HCT116 (cell line): ENCODE data around the gene MORN1. TPM values are rescaled to one million over a fixed set of nuclear protein-coding genes. Genes with fewer than 3 reads are reported as not detected.

ENCODE experiments used
- ATAC-seq: fragments of 200-7000 bp; cut with Tn5 transposase; 2 replicates; pipeline ENCODE4 v1.9.1; 2020; ENCODE audit warnings: mild to moderate bottlenecking, moderate library complexity
- BruUV-seq: library from RNA; stranded (reverse); fragments of 400-500 nt; replicated peaks from 2 replicates; lab custom pipeline; 2021; lab: Mats Ljungman, UMichigan
- CTCF ChIA-PET: fragments of 300-600 bp; sonication (Branson Sonifier 250); formaldehyde crosslinking; loops from one replicate; lab custom pipeline; 2021; ENCODE audit warnings: antibody characterized with exemption; lab: Charles Lee
- POLR2A ChIA-PET: fragments of 300-600, 350-600 bp; sonication (Branson Sonifier 250); formaldehyde crosslinking; loops from one replicate; lab custom pipeline; 2021; ENCODE audit warnings: antibody characterized with exemption; lab: Charles Lee
- RAD21 ChIA-PET, 2 experiments: fragments of 300-600 bp; sonication (Branson Sonifier 250); formaldehyde crosslinking; loops; one replicate each; lab custom pipeline; 2023; ENCODE audit warnings: low total read pairs in 2 of 2; ENCODE audit not compliant: uncharacterized antibody in 2 of 2, unreplicated experiment in 2 of 2, low non-redundant PET in 1 of 2; lab: Charles Lee
- DNase-seq: peaks from one replicate; pipeline ENCODE4 v3.0.0-alpha.2; 2010; ENCODE audit warnings: low read depth, low spot score
- H2AFZ ChIP-seq: fragments of 200-600 bp; shearing (Covaris generic), sonication (generic); 2 replicates; pipeline ENCODE4 v1.6.1; 2017; ENCODE audit warnings: low read depth, mixed run types, mixed read lengths, antibody characterized with exemption, low read length; ENCODE audit not compliant: poor library complexity, severe bottlenecking
- H3K27ac ChIP-seq: 2 replicates; pipeline ENCODE4 v1.5.1; 2012; ENCODE audit warnings: low read depth, low read length
- H3K27me3 ChIP-seq: fragments of 200-600 bp; sonication (generic); 2 replicates; pipeline ENCODE4 v1.6.1; 2016; ENCODE audit warnings: mixed run types, low read length, mixed read lengths; ENCODE audit not compliant: insufficient read depth
- H3K36me3 ChIP-seq, 2 experiments: fragments of 200-500 bp in 1 of 2; fragments of 200-600 bp in 1 of 2; sonication (Bioruptor generic) in 1 of 2; sonication (generic) in 1 of 2; 2 replicates each; pipeline versions ENCODE4 v1.5.1 to v1.6.1; 2014 to 2016; ENCODE audit warnings: low read length in 2 of 2, inconsistent platforms in 1 of 2, mixed read lengths in 1 of 2, mixed run types in 1 of 2; ENCODE audit not compliant: insufficient read depth in 2 of 2, control insufficient read depth in 1 of 2
- H3K4me1 ChIP-seq, 2 experiments: fragments of 200-600 bp in 1 of 2; sonication (generic) in 1 of 2; 2 replicates each; pipeline versions ENCODE4 v1.5.1 to v1.6.1; 2012 to 2017; ENCODE audit warnings: low read length in 2 of 2, inconsistent platforms in 1 of 2, mild to moderate bottlenecking in 1 of 2, mixed read lengths in 1 of 2, mixed run types in 1 of 2, moderate library complexity in 1 of 2; ENCODE audit not compliant: insufficient read depth in 2 of 2, control insufficient read depth in 1 of 2
- H3K4me2 ChIP-seq: fragments of 200-600 bp; sonication (generic); 2 replicates; pipeline ENCODE4 v1.6.1; 2017; ENCODE audit warnings: mixed run types, low read length, mixed read lengths
- H3K4me3 ChIP-seq, 2 experiments: fragments of 200-600 bp in 1 of 2; sonication (generic) in 1 of 2; replicated peaks in 1 of 2; 2 replicates each; pipeline ENCODE4 v1.5.1; 2011 to 2016; ENCODE audit warnings: low read length in 2 of 2, control low read depth in 1 of 2, low read depth in 1 of 2, mild to moderate bottlenecking in 1 of 2, mixed read lengths in 1 of 2, mixed run types in 1 of 2
- H3K79me2 ChIP-seq: fragments of 200-600 bp; sonication (generic); 2 replicates; pipeline ENCODE4 v1.6.1; 2017; ENCODE audit warnings: mild to moderate bottlenecking, mixed run types, low read length, moderate library complexity, mixed read lengths; ENCODE audit not compliant: insufficient read depth
- H3K9ac ChIP-seq: fragments of 200-600 bp; sonication (generic); 2 replicates; pipeline ENCODE4 v1.6.1; 2016; ENCODE audit warnings: low read length, mixed read lengths
- H3K9me2 ChIP-seq: fragments of 200-600 bp; sonication (generic), shearing (Covaris generic); 2 replicates; pipeline ENCODE4 v1.6.1; 2017; ENCODE audit warnings: mixed run types, mild to moderate bottlenecking, moderate library complexity; ENCODE audit not compliant: insufficient read depth
- H3K9me3 ChIP-seq, 2 experiments: fragments of 200-500 bp in 1 of 2; fragments of 200-600 bp in 1 of 2; sonication (Bioruptor generic) in 1 of 2; sonication (generic) in 1 of 2; 2 replicates each; pipeline ENCODE4 v1.6.1; 2014 to 2017; ENCODE audit warnings: low read length in 2 of 2, mixed read lengths in 2 of 2, inconsistent platforms in 1 of 2, low read depth in 1 of 2, mild to moderate bottlenecking in 1 of 2, mixed run types in 1 of 2, moderate library complexity in 1 of 2; ENCODE audit not compliant: control insufficient read depth in 1 of 2, insufficient read depth in 1 of 2
- H4K20me1 ChIP-seq: fragments of 200-600 bp; sonication (generic), shearing (Covaris generic); 2 replicates; pipeline ENCODE4 v1.6.1; 2017; ENCODE audit warnings: mixed run types, mild to moderate bottlenecking, moderate library complexity; ENCODE audit not compliant: insufficient read depth
- CBX3 ChIP-seq: IDR thresholded peaks from 2 replicates; pipeline ENCODE4 v1.6.1; 2012; ENCODE audit warnings: low read depth
- EGR1 ChIP-seq: IDR thresholded peaks from 2 replicates; pipeline ENCODE4 v1.6.1; 2012; ENCODE audit warnings: low read depth
- EZH2 ChIP-seq: fragments of 200-600 bp; sonication (generic); IDR thresholded peaks from 2 replicates; pipeline ENCODE4 v1.6.1; 2017; ENCODE audit warnings: antibody characterized with exemption, mixed run types
- EZH2phosphoT487 ChIP-seq: fragments of 200-600 bp; IDR thresholded peaks from 2 replicates; pipeline ENCODE4 v1.6.1; 2018; ENCODE audit warnings: antibody characterized with exemption, borderline replicate concordance
- JUND ChIP-seq: IDR thresholded peaks from 2 replicates; pipeline ENCODE4 v1.6.1; 2012
- POLR2A ChIP-seq: IDR thresholded peaks from 2 replicates; pipeline ENCODE4 v1.7.0; 2011; ENCODE audit warnings: borderline replicate concordance; ENCODE audit not compliant: insufficient read depth, insufficient read length; ENCODE audit errors: extremely low read depth
- POLR2AphosphoS5 ChIP-seq: IDR thresholded peaks from 2 replicates; pipeline ENCODE4 v1.6.1; 2011; ENCODE audit warnings: mild to moderate bottlenecking, low read depth, low read length, moderate library complexity
- RAD21 ChIP-seq: IDR thresholded peaks from 2 replicates; pipeline ENCODE4 v1.6.1; 2012; ENCODE audit warnings: low read depth, mild to moderate bottlenecking
- YY1 ChIP-seq: IDR thresholded peaks from 2 replicates; pipeline ENCODE4 v1.6.1; 2011; ENCODE audit warnings: low read length, low read depth, moderate library complexity, mild to moderate bottlenecking; ENCODE audit not compliant: insufficient replicate concordance; ENCODE audit errors: extremely low read depth
- intact Hi-C: fragments of 100-400 bp; cut with micrococcal nuclease; formaldehyde crosslinking; loops from 2 replicates; pipeline ENCODE4 v1.10.0; 2022
- total RNA-seq: library from RNA; stranded (reverse); gene quantifications from one replicate; pipeline ENCODE4 v1.2.1, GENCODE V29; 2021; ENCODE audit not compliant: unreplicated experiment
- TF ChIP-seq, protein P1 (sequence below): IDR thresholded peaks from 2 replicates; pipeline ENCODE4 v1.6.1; 2012; ENCODE audit warnings: low read depth
- TF ChIP-seq, protein P2 (sequence below), 3 experiments: fragments of 200-600 bp in 1 of 3; sonication (generic) in 1 of 3; IDR thresholded peaks in 2 of 3; conservative IDR thresholded peaks in 1 of 3; 2 replicates each; pipeline ENCODE4 v1.5.1; 2012 to 2017; ENCODE audit warnings: low read depth in 2 of 3, low read length in 2 of 3, antibody characterized with exemption in 1 of 3, borderline replicate concordance in 1 of 3, control low read depth in 1 of 3, mild to moderate bottlenecking in 1 of 3, mixed read lengths in 1 of 3, mixed run types in 1 of 3, moderate library complexity in 1 of 3; ENCODE audit not compliant: insufficient read depth in 1 of 3

Gene MORN1
- total RNA-seq, 1 experiment from 2014 or later = 21.4 TPM

GRCh38 chr1:2384130-2384860, 7.1 kb downstream of the MORN1 start:
- Histone ChIP-seq H3K9ac (no peak overlapping the region), H3K4me1 (0 out of 4 replicates have a peak, but pooled peaks cover 0 to 6% of the 10 kb centered on the region in 2 experiments), H3K79me2 (0 out of 2 replicates have a peak, but pooled peaks cover under 1% of the 10 kb centered on the region), H3K36me3 (peaks cover 0 to 6% of the 10 kb centered on the region in 2 experiments; a peak in 2 of 4 replicates), H3K9me2 (no peaks in the 10 kb centered on the region), H3K4me2 (no peak overlapping the region), H3K9me3 (no peaks in the 10 kb centered on the region), H3K4me3 (no peak overlapping the region)
- ChIA-PET POLR2A (no interaction called here), RAD21 (no interaction called here), CTCF (interaction anchor here (0.7 to 7.7 kb wide), 2 partner anchors 187 to 190 kb away, joined by 4 to 271 read pairs; partner anchors contain the start of gene FAAP20)
- no peak for DNase-seq
- TSS peak; percentile 5 for BruUV-seq
- ATAC-seq = no peak
- no peak for TF ChIP-seq EZH2
- no peak for TF ChIP-seq EGR1
- TF ChIP-seq, protein P1, sequence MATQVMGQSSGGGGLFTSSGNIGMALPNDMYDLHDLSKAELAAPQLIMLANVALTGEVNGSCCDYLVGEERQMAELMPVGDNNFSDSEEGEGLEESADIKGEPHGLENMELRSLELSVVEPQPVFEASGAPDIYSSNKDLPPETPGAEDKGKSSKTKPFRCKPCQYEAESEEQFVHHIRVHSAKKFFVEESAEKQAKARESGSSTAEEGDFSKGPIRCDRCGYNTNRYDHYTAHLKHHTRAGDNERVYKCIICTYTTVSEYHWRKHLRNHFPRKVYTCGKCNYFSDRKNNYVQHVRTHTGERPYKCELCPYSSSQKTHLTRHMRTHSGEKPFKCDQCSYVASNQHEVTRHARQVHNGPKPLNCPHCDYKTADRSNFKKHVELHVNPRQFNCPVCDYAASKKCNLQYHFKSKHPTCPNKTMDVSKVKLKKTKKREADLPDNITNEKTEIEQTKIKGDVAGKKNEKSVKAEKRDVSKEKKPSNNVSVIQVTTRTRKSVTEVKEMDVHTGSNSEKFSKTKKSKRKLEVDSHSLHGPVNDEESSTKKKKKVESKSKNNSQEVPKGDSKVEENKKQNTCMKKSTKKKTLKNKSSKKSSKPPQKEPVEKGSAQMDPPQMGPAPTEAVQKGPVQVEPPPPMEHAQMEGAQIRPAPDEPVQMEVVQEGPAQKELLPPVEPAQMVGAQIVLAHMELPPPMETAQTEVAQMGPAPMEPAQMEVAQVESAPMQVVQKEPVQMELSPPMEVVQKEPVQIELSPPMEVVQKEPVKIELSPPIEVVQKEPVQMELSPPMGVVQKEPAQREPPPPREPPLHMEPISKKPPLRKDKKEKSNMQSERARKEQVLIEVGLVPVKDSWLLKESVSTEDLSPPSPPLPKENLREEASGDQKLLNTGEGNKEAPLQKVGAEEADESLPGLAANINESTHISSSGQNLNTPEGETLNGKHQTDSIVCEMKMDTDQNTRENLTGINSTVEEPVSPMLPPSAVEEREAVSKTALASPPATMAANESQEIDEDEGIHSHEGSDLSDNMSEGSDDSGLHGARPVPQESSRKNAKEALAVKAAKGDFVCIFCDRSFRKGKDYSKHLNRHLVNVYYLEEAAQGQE = no peak
- TF ChIP-seq JUND = no peak
- no peak; the same call in 1 of the 2 replicates for TF ChIP-seq POLR2AphosphoS5
- no peak for TF ChIP-seq RAD21
- no peak for TF ChIP-seq POLR2A
- TF ChIP-seq EZH2phosphoT487 = no peak
- TF ChIP-seq YY1 = no peak
- TF ChIP-seq CBX3 = no peak
- TF ChIP-seq, protein P2, sequence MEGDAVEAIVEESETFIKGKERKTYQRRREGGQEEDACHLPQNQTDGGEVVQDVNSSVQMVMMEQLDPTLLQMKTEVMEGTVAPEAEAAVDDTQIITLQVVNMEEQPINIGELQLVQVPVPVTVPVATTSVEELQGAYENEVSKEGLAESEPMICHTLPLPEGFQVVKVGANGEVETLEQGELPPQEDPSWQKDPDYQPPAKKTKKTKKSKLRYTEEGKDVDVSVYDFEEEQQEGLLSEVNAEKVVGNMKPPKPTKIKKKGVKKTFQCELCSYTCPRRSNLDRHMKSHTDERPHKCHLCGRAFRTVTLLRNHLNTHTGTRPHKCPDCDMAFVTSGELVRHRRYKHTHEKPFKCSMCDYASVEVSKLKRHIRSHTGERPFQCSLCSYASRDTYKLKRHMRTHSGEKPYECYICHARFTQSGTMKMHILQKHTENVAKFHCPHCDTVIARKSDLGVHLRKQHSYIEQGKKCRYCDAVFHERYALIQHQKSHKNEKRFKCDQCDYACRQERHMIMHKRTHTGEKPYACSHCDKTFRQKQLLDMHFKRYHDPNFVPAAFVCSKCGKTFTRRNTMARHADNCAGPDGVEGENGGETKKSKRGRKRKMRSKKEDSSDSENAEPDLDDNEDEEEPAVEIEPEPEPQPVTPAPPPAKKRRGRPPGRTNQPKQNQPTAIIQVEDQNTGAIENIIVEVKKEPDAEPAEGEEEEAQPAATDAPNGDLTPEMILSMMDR (IDR thresholded peaks at IDR 0.05 in 2 of 3, conservative IDR thresholded peaks at IDR 0.05 in 1 of 3; ENCODE audit: borderline replicate concordance in 1 of 3, insufficient read depth in 1 of 3, low read depth in 2 of 3, low read length in 2 of 3) = no peak
- TF ChIP-seq, all 23 proteins: peak for 0
- Histone ChIP-seq H3K27ac (no peak overlapping the region), H4K20me1 (no peaks in the 10 kb centered on the region), H2AFZ (no peak overlapping the region), H3K27me3 (no peaks in the 10 kb centered on the region)
- intact Hi-C loops = no loop called here
